Muscle layer of duodenum (tissue), 2 donors: Measurements from ENCODE around the gene FBXL3.

Source experiments
- H3K27ac ChIP-seq: one replicate; pipeline ENCODE4 v1.7.0; 2013; ENCODE audit warnings: mild to moderate bottlenecking, low read length
- H3K27me3 ChIP-seq: one replicate; pipeline ENCODE4 v1.7.0; 2013; ENCODE audit warnings: low read depth, mild to moderate bottlenecking, control low read depth, low read length
- H3K36me3 ChIP-seq, 2 donors: one replicate each; pipeline ENCODE4 v1.7.0; 2013; ENCODE audit warnings: low read length in 2 of 2, control low read depth in 1 of 2, mild to moderate bottlenecking in 1 of 2; ENCODE audit not compliant: insufficient read depth in 2 of 2, control insufficient read depth in 1 of 2
- H3K4me1 ChIP-seq, 2 donors: one replicate each; pipeline ENCODE4 v1.7.0; 2013; ENCODE audit warnings: low read length in 2 of 2, mild to moderate bottlenecking in 2 of 2, control low read depth in 1 of 2, moderate library complexity in 1 of 2; ENCODE audit not compliant: insufficient read depth in 2 of 2, control insufficient read depth in 1 of 2
- H3K4me3 ChIP-seq, 2 donors: one replicate each; pipeline ENCODE4 v1.7.0; 2013; ENCODE audit warnings: low read length in 2 of 2, low read depth in 1 of 2, mild to moderate bottlenecking in 1 of 2
- H3K9me3 ChIP-seq, 2 donors: one replicate each; pipeline ENCODE4 v1.7.0; 2013; ENCODE audit warnings: low read length in 2 of 2, control low read depth in 1 of 2, mild to moderate bottlenecking in 1 of 2; ENCODE audit not compliant: control insufficient read depth in 1 of 2
- donor health status: healthy.

The FBXL3 gene

DNA sequence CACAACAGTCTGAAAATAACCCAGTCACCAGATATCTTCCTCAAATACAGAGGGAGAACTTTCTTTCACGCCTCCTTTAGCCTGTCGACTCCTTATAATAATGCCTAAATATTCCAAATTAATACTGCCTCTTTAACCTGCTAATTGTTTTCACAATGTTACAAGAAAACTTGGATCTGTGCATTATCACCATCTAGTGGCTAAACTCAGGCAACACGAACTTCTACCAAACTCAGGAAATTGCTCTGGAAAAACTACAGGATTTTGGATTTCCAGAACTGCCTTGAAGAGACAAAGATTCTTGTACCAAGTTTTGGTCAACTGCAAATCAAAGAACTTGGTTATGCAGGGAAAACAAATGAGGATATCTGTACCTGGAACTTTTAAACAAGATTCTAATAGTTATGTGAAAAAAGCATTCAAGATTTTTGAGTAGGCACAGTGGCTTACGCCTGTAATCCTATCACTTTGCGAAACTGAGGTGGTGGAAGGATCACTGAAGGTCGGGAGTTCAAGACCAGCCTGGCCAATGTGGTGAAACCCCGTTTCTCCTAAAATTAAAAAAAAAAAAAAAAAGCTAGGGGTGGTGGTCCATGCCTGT, 24.3 kb downstream of the FBXL3 start:
- Histone ChIP-seq H3K27me3 (no peaks in the 10 kb centered on the region), H3K4me1 (peaks cover 0 to 19% of the 10 kb centered on the region in 2 donors), H3K27ac (no peak overlapping the region), H3K9me3 (no peaks in the 10 kb centered on the region), H3K36me3 (peaks cover 30 to 32% of the 10 kb centered on the region in 2 donors), H3K4me3 (no peak overlapping the region)

- no peaks in the 10 kb centered on the region for H3K9me3 ChIP-seq
- no peaks in the 10 kb centered on the region for H3K27me3 ChIP-seq
- H3K4me1 ChIP-seq, result peaks cover 0 to 19% of the 10 kb centered on the region in 2 donors
- no peak overlapping the region for H3K27ac ChIP-seq
- no peak overlapping the region for H3K4me3 ChIP-seq
- H3K36me3 ChIP-seq, result peaks cover 25% of the 10 kb centered on the region in 2 donors
Observed at GRCh38 chr13:77001963-77002587, 24.9 kb downstream of the FBXL3 start.

DNA sequence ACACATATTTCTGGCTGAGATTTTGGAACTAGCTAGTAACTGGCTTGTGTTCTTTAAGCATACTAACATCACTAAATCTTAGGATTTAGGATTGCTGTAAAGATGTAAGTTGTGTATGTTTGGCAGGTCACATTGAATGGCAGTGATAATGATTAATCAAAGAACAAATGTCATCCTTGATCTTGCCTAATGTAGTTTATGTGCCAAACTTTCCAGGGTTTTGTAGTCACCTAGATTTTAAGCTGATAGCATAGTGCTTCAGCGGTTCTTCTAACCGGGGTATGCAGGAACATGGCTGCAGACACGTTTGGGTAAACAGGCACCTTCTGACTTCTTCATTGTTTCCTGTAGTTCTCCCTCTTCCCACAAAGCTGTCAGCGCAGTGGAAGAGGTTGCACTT, 25.4 kb downstream of the FBXL3 start:
- Histone ChIP-seq H3K9me3 (no peaks in the 10 kb centered on the region), H3K36me3 (peaks cover 22 to 24% of the 10 kb centered on the region in 2 donors), H3K27ac (no peak overlapping the region), H3K27me3 (no peaks in the 10 kb centered on the region), H3K4me1 (peaks cover 0 to 16% of the 10 kb centered on the region in 2 donors), H3K4me3 (no peak overlapping the region)

GRCh38 chr13:77000475-77000874, 26.5 kb downstream of the FBXL3 start:
- H3K27ac ChIP-seq, result no peak overlapping the region
- H3K4me1 ChIP-seq, result peaks cover 0 to 9% of the 10 kb centered on the region in 2 donors
- no peaks in the 10 kb centered on the region for H3K27me3 ChIP-seq
- peaks cover 28 to 30% of the 10 kb centered on the region in 2 donors for H3K36me3 ChIP-seq
- no peak overlapping the region for H3K4me3 ChIP-seq
- no peaks in the 10 kb centered on the region for H3K9me3 ChIP-seq

GRCh38 chr13:76994281-76994680, 32.7 kb downstream of the FBXL3 start:
- Histone ChIP-seq H3K9me3 (no peaks in the 10 kb centered on the region), H3K27ac (no peak overlapping the region), H3K36me3 (peaks cover 19 to 23% of the 10 kb centered on the region in 2 donors), H3K4me1 (peaks cover 6 to 8% of the 10 kb centered on the region in 2 donors), H3K27me3 (no peaks in the 10 kb centered on the region), H3K4me3 (no peak overlapping the region)

GRCh38 chr13:76993473-76993872, 33.5 kb downstream of the FBXL3 start:
- H3K4me1 ChIP-seq, result peaks cover 6 to 8% of the 10 kb centered on the region in 2 donors
- peaks cover 11 to 15% of the 10 kb centered on the region in 2 donors for H3K36me3 ChIP-seq
- H3K27me3 ChIP-seq, result no peaks in the 10 kb centered on the region
- H3K9me3 ChIP-seq, result no peaks in the 10 kb centered on the region
- H3K4me3 ChIP-seq, result peak overlapping the region; percentile 79 to 88
- H3K27ac ChIP-seq, result no peak overlapping the region

DNA sequence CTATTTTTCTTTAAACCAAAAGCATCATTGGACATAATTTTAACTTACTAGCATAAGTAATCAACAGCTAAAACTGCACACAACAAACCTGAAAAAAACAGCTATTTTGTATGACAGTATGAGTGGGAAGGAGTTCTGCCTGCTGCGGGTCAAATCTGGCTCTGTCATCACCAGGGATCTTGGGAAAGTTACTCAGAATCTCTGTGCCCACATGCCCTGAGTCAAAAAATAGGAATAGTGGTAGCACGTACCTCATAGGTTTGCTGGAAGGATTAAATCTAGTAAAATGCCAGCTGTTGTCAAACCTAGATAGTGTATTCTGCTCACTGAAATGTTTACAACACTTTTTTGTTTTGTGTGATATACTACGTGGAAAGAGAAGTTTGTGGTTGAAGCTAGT, 33.9 kb downstream of the FBXL3 start:
- H3K27me3 ChIP-seq, result no peaks in the 10 kb centered on the region
- peak overlapping the region; percentile 93 for H3K27ac ChIP-seq
- peaks cover 6 to 8% of the 10 kb centered on the region in 2 donors for H3K4me1 ChIP-seq
- no peaks in the 10 kb centered on the region for H3K9me3 ChIP-seq
- H3K4me3 ChIP-seq, result peak overlapping the region; percentile 79 to 88
- peaks cover 7 to 11% of the 10 kb centered on the region in 2 donors for H3K36me3 ChIP-seq

- Histone ChIP-seq H3K27me3 (no peaks in the 10 kb centered on the region), H3K4me3 (peak overlapping the region; percentile 79 to 88), H3K36me3 (peaks cover 5 to 8% of the 10 kb centered on the region in 2 donors), H3K27ac (peak overlapping the region; percentile 93), H3K4me1 (peaks cover 6 to 8% of the 10 kb centered on the region in 2 donors), H3K9me3 (no peaks in the 10 kb centered on the region)
Observed at GRCh38 chr13:76992548-76993001, 34.4 kb downstream of the FBXL3 start.

GRCh38 chr13:76991796-76992547, 35.0 kb downstream of the FBXL3 start, which contains the start of gene CLN5:
CLN5 (plus strand) TSS chr13:76992081; CDS start chr13:76992099, 18 bp downstream.
- Histone ChIP-seq H3K36me3 (peaks cover 5 to 8% of the 10 kb centered on the region in 2 donors), H3K27ac (peak within 1 kb of the TSS; percentile 93), H3K27me3 (no peaks in the 10 kb centered on the region), H3K4me1 (peaks cover 6 to 8% of the 10 kb centered on the region in 2 donors), H3K9me3 (no peaks in the 10 kb centered on the region), H3K4me3 (peak within 1 kb of the TSS; percentile 79 to 88)

GRCh38 chr13:76991432-76991795, 35.5 kb downstream of the FBXL3 start:
- H3K9me3 ChIP-seq, result no peaks in the 10 kb centered on the region
- H3K27ac ChIP-seq, result peak overlapping the region; percentile 93
- H3K27me3 ChIP-seq, result no peaks in the 10 kb centered on the region
- peaks cover 6 to 8% of the 10 kb centered on the region in 2 donors for H3K4me1 ChIP-seq
- H3K36me3 ChIP-seq, result peaks cover 5 to 6% of the 10 kb centered on the region in 2 donors
- H3K4me3 ChIP-seq, result peak overlapping the region; percentile 79 to 88

- no peak overlapping the region for H3K4me3 ChIP-seq
- no peak overlapping the region for H3K27ac ChIP-seq
- no peaks in the 10 kb centered on the region for H3K36me3 ChIP-seq
- peaks cover 0 to 5% of the 10 kb centered on the region in 2 donors for H3K4me1 ChIP-seq
- H3K27me3 ChIP-seq, result no peaks in the 10 kb centered on the region
- H3K9me3 ChIP-seq, result no peaks in the 10 kb centered on the region
Observed at GRCh38 chr13:76983676-76984075, 43.3 kb downstream of the FBXL3 start.
